ENCODE measurements around the gene GRK4. TPM values are rescaled to one million over a fixed set of nuclear protein-coding genes. Genes with fewer than 3 reads are reported as not detected.

The GRK4 gene
- total and polyA plus RNA-seq, 12 donors = 4.7 to 29.2 (median 8.0) TPM

GRCh38 chr4:2942037-2942531 is 21.3 kb upstream of the GRK4 start:
- peak in 2 of 7 donors; percentile 19 to 52 for DNase-seq
- H3K4me3 ChIP-seq = no peak overlapping the region
- H3K27me3 ChIP-seq = no peaks in the 10 kb centered on the region
- intact Hi-C loops (cut with DNase I) = no loop called here
- H3K9me3 ChIP-seq (replicated peaks in 1 of 3) = no peaks in the 10 kb centered on the region
- peaks cover 4 to 9% of the 10 kb centered on the region in 2 donors for H3K4me1 ChIP-seq (replicated peaks in 1 of 2)
- H3K36me3 ChIP-seq (replicated peaks in 1 of 2) = peaks cover 0 to 90% of the 10 kb centered on the region in 2 donors
- 92 to 94% (median 92%) methylated on average over 17 to 21 of the region's 21 CpGs for whole genome bisulfite sequencing, 4 donors
- TF ChIP-seq CTCF (IDR thresholded peaks at IDR 0.05) (no peak), POLR2A (IDR thresholded peaks at IDR 0.05) (no peak)
- no peak overlapping the region for H3K27ac ChIP-seq

GRCh38 chr4:2942532-2943363 is 20.6 kb upstream of the GRK4 start:
- Histone ChIP-seq H3K9me3 (replicated peaks in 1 of 3) (no peaks in the 10 kb centered on the region), H3K27me3 (no peaks in the 10 kb centered on the region), H3K27ac (no peak overlapping the region), H3K36me3 (replicated peaks in 1 of 2) (peaks cover 0 to 96% of the 10 kb centered on the region in 2 donors), H3K4me1 (replicated peaks in 1 of 2) (peaks cover 0 to 2% of the 10 kb centered on the region in 2 donors), H3K4me3 (no peak overlapping the region)
- TF ChIP-seq CTCF (IDR thresholded peaks at IDR 0.05) (no peak), POLR2A (IDR thresholded peaks at IDR 0.05) (no peak)
- WGBS, 4 donors = 85 to 88% (median 87%) methylated on average over 23 to 31 of the region's 31 CpGs
- peak in 2 of 7 donors; percentile 15 to 50 for DNase-seq
- intact Hi-C loops (cut with DNase I) = no loop called here

- TF ChIP-seq POLR2A (IDR thresholded peaks at IDR 0.05) (no peak), CTCF (IDR thresholded peaks at IDR 0.05) (no peak)
- 93 to 95% (median 94%) methylated on average over 20 of the region's 20 CpGs for WGBS, 4 donors
- H3K27ac ChIP-seq = no peak overlapping the region
- no peaks in the 10 kb centered on the region for H3K4me1 ChIP-seq (replicated peaks in 1 of 2)
- intact Hi-C loops (cut with DNase I) = no loop called here
- no peaks in the 10 kb centered on the region for H3K27me3 ChIP-seq
- H3K36me3 ChIP-seq (replicated peaks in 1 of 2) = peaks cover 0 to 96% of the 10 kb centered on the region in 2 donors
- no peaks in the 10 kb centered on the region for H3K9me3 ChIP-seq (replicated peaks in 1 of 3)
- peak in 1 of 7 donors; percentile 47 for DNase-seq
- H3K4me3 ChIP-seq = no peak overlapping the region
Observed at GRCh38 chr4:2943364-2944090, 19.8 kb upstream of the GRK4 start.

GRCh38 chr4:2944091-2944482 is 19.3 kb upstream of the GRK4 start:
- H3K9me3 ChIP-seq (replicated peaks in 1 of 3) = no peaks in the 10 kb centered on the region
- no peak overlapping the region for H3K27ac ChIP-seq
- H3K4me1 ChIP-seq (replicated peaks in 1 of 2) = no peaks in the 10 kb centered on the region
- H3K36me3 ChIP-seq (replicated peaks in 1 of 2) = peaks cover 0 to 96% of the 10 kb centered on the region in 2 donors
- H3K27me3 ChIP-seq = no peaks in the 10 kb centered on the region
- DNase-seq = peak in 1 of 7 donors; percentile 47
- no peak for TF ChIP-seq CTCF (IDR thresholded peaks at IDR 0.05)
- no peak for TF ChIP-seq POLR2A (IDR thresholded peaks at IDR 0.05)
- WGBS, 4 donors = 86 to 92% (median 90%) methylated on average over 11 of the region's 11 CpGs
- no peak overlapping the region for H3K4me3 ChIP-seq
- intact Hi-C loops (cut with DNase I) = no loop called here
